H1 (cell line): Measurements from ENCODE around the gene DDX42. TPM values are rescaled to one million over a fixed set of nuclear protein-coding genes. Genes with fewer than 3 reads are reported as not detected.

ENCODE experiments used
- BACH1 ChIP-seq: IDR thresholded peaks from 2 replicates; pipeline ENCODE4 v1.6.1; 2012; ENCODE audit warnings: low read length, improper control_type of control experiment
- GTF2F1 ChIP-seq: IDR thresholded peaks from 2 replicates; pipeline ENCODE4 v1.6.1; 2012; ENCODE audit warnings: low read depth, low read length, improper control_type of control experiment, borderline replicate concordance
- RAD21 ChIP-seq, 2 experiments: IDR thresholded peaks in 1 of 2; conservative IDR thresholded peaks in 1 of 2; 2 replicates each; pipeline ENCODE4 v1.6.1; 2011; ENCODE audit warnings: low read depth in 2 of 2, low read length in 2 of 2, improper control_type of control experiment in 1 of 2, inconsistent platforms in 1 of 2, mild to moderate bottlenecking in 1 of 2, moderate library complexity in 1 of 2
- RFX5 ChIP-seq: IDR thresholded peaks from 2 replicates; pipeline ENCODE4 v1.6.1; 2011; ENCODE audit warnings: low read depth, low read length, improper control_type of control experiment, borderline replicate concordance
- SIRT6 ChIP-seq: IDR thresholded peaks from one replicate; pipeline ENCODE4 v1.7.1; 2012; ENCODE audit warnings: low read length, inconsistent platforms
- SP4 ChIP-seq: IDR thresholded peaks from 2 replicates; pipeline ENCODE4 v1.6.1; 2012; ENCODE audit warnings: low read length, inconsistent platforms
- SRF ChIP-seq: IDR thresholded peaks from 2 replicates; pipeline ENCODE4 v1.6.1; 2011; ENCODE audit warnings: mild to moderate bottlenecking, low read depth, low read length, moderate library complexity
- TBP ChIP-seq: IDR thresholded peaks from 2 replicates; pipeline ENCODE4 v1.6.1; 2011; ENCODE audit warnings: low read depth, low read length, improper control_type of control experiment
- polyA plus RNA-seq, 7 experiments: library from polyadenylated mRNA; depleted of rRNA in 3 of 7; stranded (reverse) in 5 of 7; unstranded in 2 of 7; fragments of >200 nt in 5 of 7; fragments of 200-250 nt in 2 of 7; gene quantifications; 1 replicate in 5 of 7; 2 replicates in 1 of 7; 4 replicates in 1 of 7; pipeline versions ENCODE4 v1.2.1 to v1.2.3, GENCODE V29; 2011 to 2013; ENCODE audit warnings: missing spikeins in 2 of 7, mixed read lengths in 2 of 7
- total RNA-seq: library from RNA; stranded (reverse); fragmentation: NEBNext Ultra II Directional; extraction: Animal tissue kit (Norgen Biotek cat#: 25700); gene quantifications from 2 replicates; pipeline ENCODE4 v1.2.1, GENCODE V29; 2021
- TF ChIP-seq, protein P1 (sequence below): fragments of 300-600 bp; sonication (generic); IDR thresholded peaks from 2 replicates; pipeline ENCODE4 v1.7.1; 2012; ENCODE audit warnings: low read length, moderate library complexity, mild to moderate bottlenecking, inconsistent platforms; ENCODE audit not compliant: insufficient replicate concordance

DDX42 gene
- total and polyA plus RNA-seq, 2 of the 8 experiments (the other 6 are each of a cell fraction or from before 2014, with no cell fraction given): 40.6 to 114 TPM

DNA sequence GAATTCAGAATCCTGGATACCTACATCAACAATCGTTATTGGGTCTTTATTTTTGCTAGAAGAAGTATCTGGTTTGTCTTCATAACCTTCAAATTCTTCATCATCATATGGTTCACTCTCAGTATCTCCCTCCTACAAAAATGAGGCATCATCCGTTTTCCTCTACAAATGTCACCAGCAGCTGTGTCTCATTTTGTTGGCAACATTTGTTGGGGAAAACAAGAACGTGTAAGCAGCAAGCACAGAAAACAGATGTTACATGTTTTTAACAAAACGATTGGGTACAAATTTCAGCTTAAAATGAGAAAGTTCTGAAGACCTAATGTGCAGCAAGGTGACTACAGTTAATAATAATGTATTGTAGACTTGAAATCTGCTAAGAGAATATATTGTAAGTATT lies 9.3 kb upstream of the DDX42 start (continued):
- TF ChIP-seq, protein P1, sequence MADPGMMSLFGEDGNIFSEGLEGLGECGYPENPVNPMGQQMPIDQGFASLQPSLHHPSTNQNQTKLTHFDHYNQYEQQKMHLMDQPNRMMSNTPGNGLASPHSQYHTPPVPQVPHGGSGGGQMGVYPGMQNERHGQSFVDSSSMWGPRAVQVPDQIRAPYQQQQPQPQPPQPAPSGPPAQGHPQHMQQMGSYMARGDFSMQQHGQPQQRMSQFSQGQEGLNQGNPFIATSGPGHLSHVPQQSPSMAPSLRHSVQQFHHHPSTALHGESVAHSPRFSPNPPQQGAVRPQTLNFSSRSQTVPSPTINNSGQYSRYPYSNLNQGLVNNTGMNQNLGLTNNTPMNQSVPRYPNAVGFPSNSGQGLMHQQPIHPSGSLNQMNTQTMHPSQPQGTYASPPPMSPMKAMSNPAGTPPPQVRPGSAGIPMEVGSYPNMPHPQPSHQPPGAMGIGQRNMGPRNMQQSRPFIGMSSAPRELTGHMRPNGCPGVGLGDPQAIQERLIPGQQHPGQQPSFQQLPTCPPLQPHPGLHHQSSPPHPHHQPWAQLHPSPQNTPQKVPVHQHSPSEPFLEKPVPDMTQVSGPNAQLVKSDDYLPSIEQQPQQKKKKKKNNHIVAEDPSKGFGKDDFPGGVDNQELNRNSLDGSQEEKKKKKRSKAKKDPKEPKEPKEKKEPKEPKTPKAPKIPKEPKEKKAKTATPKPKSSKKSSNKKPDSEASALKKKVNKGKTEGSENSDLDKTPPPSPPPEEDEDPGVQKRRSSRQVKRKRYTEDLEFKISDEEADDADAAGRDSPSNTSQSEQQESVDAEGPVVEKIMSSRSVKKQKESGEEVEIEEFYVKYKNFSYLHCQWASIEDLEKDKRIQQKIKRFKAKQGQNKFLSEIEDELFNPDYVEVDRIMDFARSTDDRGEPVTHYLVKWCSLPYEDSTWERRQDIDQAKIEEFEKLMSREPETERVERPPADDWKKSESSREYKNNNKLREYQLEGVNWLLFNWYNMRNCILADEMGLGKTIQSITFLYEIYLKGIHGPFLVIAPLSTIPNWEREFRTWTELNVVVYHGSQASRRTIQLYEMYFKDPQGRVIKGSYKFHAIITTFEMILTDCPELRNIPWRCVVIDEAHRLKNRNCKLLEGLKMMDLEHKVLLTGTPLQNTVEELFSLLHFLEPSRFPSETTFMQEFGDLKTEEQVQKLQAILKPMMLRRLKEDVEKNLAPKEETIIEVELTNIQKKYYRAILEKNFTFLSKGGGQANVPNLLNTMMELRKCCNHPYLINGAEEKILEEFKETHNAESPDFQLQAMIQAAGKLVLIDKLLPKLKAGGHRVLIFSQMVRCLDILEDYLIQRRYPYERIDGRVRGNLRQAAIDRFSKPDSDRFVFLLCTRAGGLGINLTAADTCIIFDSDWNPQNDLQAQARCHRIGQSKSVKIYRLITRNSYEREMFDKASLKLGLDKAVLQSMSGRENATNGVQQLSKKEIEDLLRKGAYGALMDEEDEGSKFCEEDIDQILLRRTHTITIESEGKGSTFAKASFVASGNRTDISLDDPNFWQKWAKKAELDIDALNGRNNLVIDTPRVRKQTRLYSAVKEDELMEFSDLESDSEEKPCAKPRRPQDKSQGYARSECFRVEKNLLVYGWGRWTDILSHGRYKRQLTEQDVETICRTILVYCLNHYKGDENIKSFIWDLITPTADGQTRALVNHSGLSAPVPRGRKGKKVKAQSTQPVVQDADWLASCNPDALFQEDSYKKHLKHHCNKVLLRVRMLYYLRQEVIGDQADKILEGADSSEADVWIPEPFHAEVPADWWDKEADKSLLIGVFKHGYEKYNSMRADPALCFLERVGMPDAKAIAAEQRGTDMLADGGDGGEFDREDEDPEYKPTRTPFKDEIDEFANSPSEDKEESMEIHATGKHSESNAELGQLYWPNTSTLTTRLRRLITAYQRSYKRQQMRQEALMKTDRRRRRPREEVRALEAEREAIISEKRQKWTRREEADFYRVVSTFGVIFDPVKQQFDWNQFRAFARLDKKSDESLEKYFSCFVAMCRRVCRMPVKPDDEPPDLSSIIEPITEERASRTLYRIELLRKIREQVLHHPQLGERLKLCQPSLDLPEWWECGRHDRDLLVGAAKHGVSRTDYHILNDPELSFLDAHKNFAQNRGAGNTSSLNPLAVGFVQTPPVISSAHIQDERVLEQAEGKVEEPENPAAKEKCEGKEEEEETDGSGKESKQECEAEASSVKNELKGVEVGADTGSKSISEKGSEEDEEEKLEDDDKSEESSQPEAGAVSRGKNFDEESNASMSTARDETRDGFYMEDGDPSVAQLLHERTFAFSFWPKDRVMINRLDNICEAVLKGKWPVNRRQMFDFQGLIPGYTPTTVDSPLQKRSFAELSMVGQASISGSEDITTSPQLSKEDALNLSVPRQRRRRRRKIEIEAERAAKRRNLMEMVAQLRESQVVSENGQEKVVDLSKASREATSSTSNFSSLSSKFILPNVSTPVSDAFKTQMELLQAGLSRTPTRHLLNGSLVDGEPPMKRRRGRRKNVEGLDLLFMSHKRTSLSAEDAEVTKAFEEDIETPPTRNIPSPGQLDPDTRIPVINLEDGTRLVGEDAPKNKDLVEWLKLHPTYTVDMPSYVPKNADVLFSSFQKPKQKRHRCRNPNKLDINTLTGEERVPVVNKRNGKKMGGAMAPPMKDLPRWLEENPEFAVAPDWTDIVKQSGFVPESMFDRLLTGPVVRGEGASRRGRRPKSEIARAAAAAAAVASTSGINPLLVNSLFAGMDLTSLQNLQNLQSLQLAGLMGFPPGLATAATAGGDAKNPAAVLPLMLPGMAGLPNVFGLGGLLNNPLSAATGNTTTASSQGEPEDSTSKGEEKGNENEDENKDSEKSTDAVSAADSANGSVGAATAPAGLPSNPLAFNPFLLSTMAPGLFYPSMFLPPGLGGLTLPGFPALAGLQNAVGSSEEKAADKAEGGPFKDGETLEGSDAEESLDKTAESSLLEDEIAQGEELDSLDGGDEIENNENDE: no peak
- no peak for TF ChIP-seq RFX5
- no peak for TF ChIP-seq SIRT6
- no peak for TF ChIP-seq BACH1
- TF ChIP-seq SRF: no peak
- no peak for TF ChIP-seq SP4
- TF ChIP-seq TBP: no peak
- no peak for TF ChIP-seq GTF2F1
- TF ChIP-seq RAD21 (IDR thresholded peaks at IDR 0.05 in 1 of 2, conservative IDR thresholded peaks at IDR 0.05 in 1 of 2; ENCODE audit: low read depth in 2 of 2, low read length in 2 of 2): no peak
